AG10803 (cell line): ENCODE results near the gene KRTAP12-3.

Experiments
- DNase-seq: peaks from one replicate; pipeline ENCODE4 v3.0.0; 2010; ENCODE audit warnings: low read depth
- H3K4me3 ChIP-seq: 2 replicates; pipeline ENCODE4 v1.5.1; 2011; ENCODE audit warnings: mild to moderate bottlenecking, low read length, control low read depth
- CTCF ChIP-seq: conservative IDR thresholded peaks from 2 replicates; pipeline ENCODE4 v1.5.1; 2011; ENCODE audit warnings: mild to moderate bottlenecking, low read length, control low read depth, inconsistent platforms

KRTAP12-3 gene

GRCh38 chr21:44703731-44704635 is 46.3 kb downstream of the KRTAP12-3 start:
- no peak for TF ChIP-seq CTCF
- H3K4me3 ChIP-seq, result no peak overlapping the region
- DNase-seq, result no peak

GRCh38 chr21:44704636-44705001 is 46.9 kb downstream of the KRTAP12-3 start:
- no peak for DNase-seq
- H3K4me3 ChIP-seq, result no peak overlapping the region
- TF ChIP-seq CTCF, result no peak

GRCh38 chr21:44706026-44706705 is 48.4 kb downstream of the KRTAP12-3 start:
- no peak for DNase-seq
- no peak for TF ChIP-seq CTCF
- H3K4me3 ChIP-seq, result no peak overlapping the region

GRCh38 chr21:44706706-44707581 is 49.2 kb downstream of the KRTAP12-3 start:
- TF ChIP-seq CTCF, result no peak
- H3K4me3 ChIP-seq, result no peak overlapping the region
- DNase-seq, result no peak
